ENCODE data around the gene POLE3. TPM values are rescaled to one million over a fixed set of nuclear protein-coding genes. Genes with fewer than 3 reads are reported as not detected.
A peak's percentile ranks its signal among the peaks of the same experiment; 100 is the strongest.
"Not testable (repeated sequence)": the region's sequence is repeated elsewhere in the genome, so short reads cannot be mapped to it uniquely, and the experiment has no call there.

The POLE3 gene
- total RNA-seq, 1 donor from 2014 or later: 17.4 TPM

- no peak overlapping the region for H3K4me3 ChIP-seq
- TF ChIP-seq CTCF (IDR thresholded peaks at IDR 0.05) (peak; percentile 67 to 77 (median 74)), POLR2AphosphoS5 (IDR thresholded peaks at IDR 0.05; ENCODE audit: insufficient read depth in 1 of 2, low read depth in 1 of 2) (peak in 1 of 2 donors; percentile 27), POLR2A (IDR thresholded peaks at IDR 0.05) (no peak)
- H3K4me1 ChIP-seq: no peaks in the 10 kb centered on the region
- H3K36me3 ChIP-seq: no peaks in the 10 kb centered on the region
- H3K9me3 ChIP-seq: no peaks in the 10 kb centered on the region
- H3K27ac ChIP-seq: no peak overlapping the region
- intact Hi-C loops (cut with DNase I): loop anchor here (5.0 kb wide), 1 partner anchor 211 kb away; no protein-coding TSS in a partner anchor
- DNase-seq (ENCODE audit: extremely low spot score in 2 of 2): no peak
- no peaks in the 10 kb centered on the region for H3K27me3 ChIP-seq
Observed at GRCh38 chr9:113446323-113446740, 35.9 kb upstream of the POLE3 start.

DNA sequence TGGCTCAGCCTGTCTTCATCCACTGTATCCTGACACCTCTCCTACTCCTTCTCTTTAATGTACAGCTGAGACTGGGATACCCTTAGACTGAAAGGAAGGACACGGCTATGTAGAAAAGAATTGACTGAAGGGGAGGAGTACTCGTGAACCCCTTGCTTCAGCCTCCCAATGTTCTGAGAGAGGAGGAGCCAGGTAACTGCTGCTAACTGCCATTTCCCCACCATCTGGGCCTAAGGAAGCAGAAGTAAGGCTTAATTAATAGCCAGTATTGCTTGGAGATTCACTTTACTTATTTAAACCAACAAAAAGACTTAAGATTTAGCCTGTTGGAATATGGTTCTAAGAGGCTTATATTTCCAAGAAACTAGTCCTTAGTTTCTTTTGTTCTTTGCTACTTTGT, 34.3 kb upstream of the POLE3 start:
- no peaks in the 10 kb centered on the region for H3K4me1 ChIP-seq
- DNase-seq (ENCODE audit: extremely low spot score in 2 of 2): no peak
- H3K27me3 ChIP-seq: no peaks in the 10 kb centered on the region
- TF ChIP-seq POLR2A (IDR thresholded peaks at IDR 0.05) (no peak), CTCF (IDR thresholded peaks at IDR 0.05) (no peak)
- intact Hi-C loops (cut with DNase I): loop anchor here (2.0 to 5.0 kb wide), 2 partner anchors 144 to 213 kb away; no protein-coding TSS in a partner anchor
- H3K9me3 ChIP-seq: no peaks in the 10 kb centered on the region
- no peak overlapping the region for H3K27ac ChIP-seq
- no peak overlapping the region for H3K4me3 ChIP-seq
- no peaks in the 10 kb centered on the region for H3K36me3 ChIP-seq

DNA sequence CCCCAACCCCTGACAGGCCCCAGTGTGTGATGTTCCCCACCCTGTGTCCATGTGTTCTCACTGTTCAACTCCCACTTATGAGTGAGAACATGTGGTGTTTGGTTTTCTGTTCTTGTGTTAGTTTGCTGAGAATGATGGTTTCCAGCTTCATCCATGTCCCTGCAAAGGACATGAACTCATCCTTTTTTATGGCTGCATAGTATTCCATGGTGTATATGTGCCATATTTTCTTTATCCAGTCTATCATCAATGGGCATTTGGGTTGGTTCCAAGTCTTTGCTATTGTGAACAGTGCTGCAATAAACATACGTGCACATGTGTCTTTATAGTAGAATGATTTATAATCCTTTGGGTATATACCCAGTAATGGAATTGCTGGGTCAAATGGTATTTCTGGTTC, 27.2 kb upstream of the POLE3 start:
- H3K4me3 ChIP-seq; intact Hi-C loops (cut with DNase I); DNase-seq (ENCODE audit: extremely low spot score in 2 of 2); H3K27ac ChIP-seq; H3K27me3 ChIP-seq; H3K36me3 ChIP-seq; H3K4me1 ChIP-seq; H3K9me3 ChIP-seq: not testable (repeated sequence)

DNA sequence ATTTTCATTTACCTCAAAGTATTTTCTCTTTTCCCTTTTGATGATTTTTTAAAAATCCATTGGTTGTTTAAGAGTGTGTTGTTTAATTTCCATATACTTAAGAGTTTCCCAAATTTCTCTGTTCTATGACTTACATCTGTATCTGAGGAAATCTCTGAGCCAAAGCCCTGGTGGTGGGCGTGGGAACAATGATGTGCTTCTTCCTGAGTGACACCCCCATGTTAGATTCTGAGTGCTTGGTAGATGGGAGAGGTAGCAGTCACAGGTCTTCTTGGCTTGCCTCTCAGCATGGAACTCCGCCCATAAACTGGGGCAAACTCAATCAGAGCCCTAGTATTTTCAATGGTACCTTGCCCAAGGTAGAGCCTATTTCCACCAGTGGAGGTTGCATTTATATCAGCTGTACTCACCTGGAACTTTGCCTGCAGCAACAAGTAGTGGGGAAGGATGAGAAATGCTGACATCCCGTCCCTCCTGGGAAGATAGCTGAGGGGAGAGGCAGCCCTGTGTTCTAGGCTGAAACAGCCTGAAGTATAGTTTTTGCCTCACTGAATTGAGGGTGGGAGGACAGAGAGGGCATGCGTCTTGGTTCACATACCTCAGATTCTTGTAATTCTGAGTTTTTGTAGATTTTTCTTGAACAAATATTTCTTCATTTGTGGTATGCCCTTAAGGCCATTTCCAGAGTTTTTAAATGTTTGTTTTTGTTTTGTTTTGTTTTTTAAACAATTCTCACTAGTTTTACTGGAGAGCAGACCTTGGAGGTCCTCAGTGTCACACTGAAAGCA, 26.4 kb upstream of the POLE3 start:
- intact Hi-C loops (cut with DNase I): no loop called here
- Histone ChIP-seq H3K27ac (no peak overlapping the region), H3K27me3 (no peaks in the 10 kb centered on the region), H3K9me3 (no peaks in the 10 kb centered on the region), H3K36me3 (no peaks in the 10 kb centered on the region), H3K4me3 (no peak overlapping the region), H3K4me1 (no peaks in the 10 kb centered on the region)
- no peak for DNase-seq (ENCODE audit: extremely low spot score in 2 of 2)
- no peak for TF ChIP-seq CTCF (IDR thresholded peaks at IDR 0.05)
- TF ChIP-seq POLR2AphosphoS5 (IDR thresholded peaks at IDR 0.05; ENCODE audit: insufficient read depth in 1 of 2, low read depth in 1 of 2): no peak
- no peak for TF ChIP-seq POLR2A (IDR thresholded peaks at IDR 0.05)

GRCh38 chr9:113431191-113431590, 20.7 kb upstream of the POLE3 start:
- no peak for DNase-seq (ENCODE audit: extremely low spot score in 2 of 2)
- no peak overlapping the region for H3K27ac ChIP-seq
- H3K36me3 ChIP-seq: no peaks in the 10 kb centered on the region
- TF ChIP-seq POLR2AphosphoS5 (IDR thresholded peaks at IDR 0.05; ENCODE audit: insufficient read depth in 1 of 2, low read depth in 1 of 2): no peak
- no peak for TF ChIP-seq CTCF (IDR thresholded peaks at IDR 0.05)
- TF ChIP-seq POLR2A (IDR thresholded peaks at IDR 0.05): no peak
- intact Hi-C loops (cut with DNase I): no loop called here
- no peak overlapping the region for H3K4me3 ChIP-seq
- no peaks in the 10 kb centered on the region for H3K27me3 ChIP-seq
- H3K9me3 ChIP-seq: no peaks in the 10 kb centered on the region
- H3K4me1 ChIP-seq: no peaks in the 10 kb centered on the region

Data from vagina (tissue), 2 donors.